Type B pancreatic cell (in vitro differentiated cells): ENCODE results near the gene AIM2. TPM values are rescaled to one million over a fixed set of nuclear protein-coding genes. Genes with fewer than 3 reads are reported as not detected.

Experiments used
- DNase-seq: peaks from one replicate; pipeline ENCODE4 v3.0.0; 2021; ENCODE audit warnings: mixed read lengths; ENCODE audit not compliant: unreplicated experiment; ENCODE audit errors: extremely low spot score
- H3K27ac Mint-ChIP-seq: 2 replicates; pipeline ENCODE4 v1.8.0; 2021; ENCODE audit warnings: mild to moderate bottlenecking, mixed read lengths
- H3K27me3 Mint-ChIP-seq: 2 replicates; pipeline ENCODE4 v1.8.0; 2021; ENCODE audit warnings: mixed read lengths
- H3K36me3 Mint-ChIP-seq: 2 replicates; pipeline ENCODE4 v1.8.0; 2021; ENCODE audit warnings: mixed read lengths
- H3K4me1 Mint-ChIP-seq: one replicate; pipeline ENCODE4 v1.8.0; 2021; ENCODE audit warnings: mixed read lengths; ENCODE audit not compliant: unreplicated experiment
- H3K4me3 Mint-ChIP-seq: 2 replicates; pipeline ENCODE4 v1.8.0; 2021; ENCODE audit warnings: mild to moderate bottlenecking, mixed read lengths
- H3K9me3 Mint-ChIP-seq: 2 replicates; pipeline ENCODE4 v1.8.0; 2021; ENCODE audit warnings: mixed read lengths
- CTCF ChIP-seq: fragments of 200-600 bp; sonication (generic); conservative IDR thresholded peaks from 2 replicates; pipeline ENCODE4 v1.5.0; 2021; ENCODE audit warnings: antibody characterized with exemption, mild to moderate bottlenecking
- total RNA-seq: library from RNA; stranded (reverse); gene quantifications from 2 replicates; pipeline ENCODE4 v1.2.1, GENCODE V29; 2021; ENCODE audit warnings: low replicate concordance

AIM2 gene
- total RNA-seq, 1 donor from 2014 or later = 1.0 TPM

- TF ChIP-seq CTCF = no peak
- DNase-seq = no peak
- no peak overlapping the region for H3K4me3 Mint-ChIP-seq
- peaks cover under 1% of the 10 kb centered on the region for H3K9me3 Mint-ChIP-seq
- H3K36me3 Mint-ChIP-seq = no peaks in the 10 kb centered on the region
- H3K27ac Mint-ChIP-seq = no peak overlapping the region
- no peaks in the 10 kb centered on the region for H3K4me1 Mint-ChIP-seq
- no peaks in the 10 kb centered on the region for H3K27me3 Mint-ChIP-seq
Observed at GRCh38 chr1:159025043-159025442, 51.5 kb downstream of the AIM2 start.

- Mint-ChIP-seq H3K36me3 (no peaks in the 10 kb centered on the region), H3K27me3 (no peaks in the 10 kb centered on the region), H3K9me3 (no peaks in the 10 kb centered on the region), H3K4me3 (no peak overlapping the region), H3K27ac (no peak overlapping the region), H3K4me1 (no peaks in the 10 kb centered on the region)
- no peak for DNase-seq
- TF ChIP-seq CTCF = no peak
Observed at GRCh38 chr1:159023723-159024122, 52.8 kb downstream of the AIM2 start.

- Mint-ChIP-seq H3K27ac (no peak overlapping the region), H3K36me3 (peaks cover 13% of the 10 kb centered on the region), H3K4me3 (no peak overlapping the region), H3K27me3 (peaks cover 4% of the 10 kb centered on the region), H3K9me3 (no peaks in the 10 kb centered on the region), H3K4me1 (no peaks in the 10 kb centered on the region)
- no peak for TF ChIP-seq CTCF
- DNase-seq = no peak
Observed at GRCh38 chr1:159015440-159015909, 61.1 kb downstream of the AIM2 start.

GRCh38 chr1:159014851-159015250 is 61.7 kb downstream of the AIM2 start:
- DNase-seq = no peak
- peaks cover 3% of the 10 kb centered on the region for H3K4me1 Mint-ChIP-seq
- H3K4me3 Mint-ChIP-seq = no peak overlapping the region
- H3K27me3 Mint-ChIP-seq = peaks cover 4% of the 10 kb centered on the region
- peaks cover 13% of the 10 kb centered on the region for H3K36me3 Mint-ChIP-seq
- H3K27ac Mint-ChIP-seq = no peak overlapping the region
- H3K9me3 Mint-ChIP-seq = no peaks in the 10 kb centered on the region
- no peak for TF ChIP-seq CTCF

- Mint-ChIP-seq H3K4me1 (peaks cover 7% of the 10 kb centered on the region), H3K9me3 (no peaks in the 10 kb centered on the region), H3K36me3 (peaks cover 13% of the 10 kb centered on the region), H3K4me3 (no peak overlapping the region), H3K27ac (no peak overlapping the region), H3K27me3 (peaks cover 4% of the 10 kb centered on the region)
- no peak for DNase-seq
- TF ChIP-seq CTCF = no peak
Observed at GRCh38 chr1:159014003-159014571, 62.5 kb downstream of the AIM2 start.

GRCh38 chr1:159012495-159012894 is 64.1 kb downstream of the AIM2 start:
- H3K27me3 Mint-ChIP-seq = peaks cover 4% of the 10 kb centered on the region
- peaks cover 9% of the 10 kb centered on the region for H3K36me3 Mint-ChIP-seq
- TF ChIP-seq CTCF = no peak
- no peak overlapping the region for H3K4me3 Mint-ChIP-seq
- no peak for DNase-seq
- H3K27ac Mint-ChIP-seq = no peak overlapping the region
- peaks cover 7% of the 10 kb centered on the region for H3K4me1 Mint-ChIP-seq
- no peaks in the 10 kb centered on the region for H3K9me3 Mint-ChIP-seq
